GM23338 (cell line): Measurements from ENCODE around the gene GRIA4. TPM values are rescaled to one million over a fixed set of nuclear protein-coding genes. Genes with fewer than 3 reads are reported as not detected.

Source experiments
- ATAC-seq: fragments of 200-7000 bp; cut with Tn5 transposase; 3 replicates; pipeline ENCODE4 v1.9.1; 2020
- DNase-seq: peaks from one replicate; pipeline ENCODE4 v3.0.0-alpha.2; 2015; ENCODE audit warnings: low spot score
- H2AFZ ChIP-seq: fragments of 200-600 bp; sonication (generic); 2 replicates; pipeline ENCODE4 v1.8.0; 2016; ENCODE audit warnings: antibody characterized with exemption, mild to moderate bottlenecking, moderate library complexity
- H3F3A ChIP-seq: fragments of 200-600 bp; sonication (generic); replicated peaks from 2 replicates; pipeline ENCODE4 v1.8.0; 2017; ENCODE audit warnings: antibody characterized with exemption, mixed run types, low read depth
- H3K27ac ChIP-seq: fragments of 200-600 bp; sonication (generic); 2 replicates; pipeline ENCODE4 v1.6.1; 2016; ENCODE audit warnings: low read depth
- H3K27me3 ChIP-seq: fragments of 200-600 bp; sonication (generic); 2 replicates; pipeline ENCODE4 v1.8.0; 2016; ENCODE audit warnings: mild to moderate bottlenecking, mixed run types, moderate library complexity; ENCODE audit not compliant: insufficient read depth
- H3K36me3 ChIP-seq: fragments of 200-600 bp; sonication (generic); 2 replicates; pipeline ENCODE4 v1.8.0; 2016; ENCODE audit warnings: mild to moderate bottlenecking; ENCODE audit not compliant: insufficient read depth
- H3K4me1 ChIP-seq: fragments of 200-600 bp; sonication (generic); 2 replicates; pipeline ENCODE4 v1.8.0; 2016; ENCODE audit warnings: mild to moderate bottlenecking, moderate library complexity; ENCODE audit not compliant: insufficient read depth
- H3K4me2 ChIP-seq: fragments of 200-600 bp; sonication (generic); 2 replicates; pipeline ENCODE4 v1.7.1; 2017; ENCODE audit warnings: mixed run types
- H3K4me3 ChIP-seq: fragments of 200-600 bp; sonication (generic); 2 replicates; pipeline ENCODE4 v1.6.1; 2016; ENCODE audit warnings: mixed run types
- H3K79me2 ChIP-seq: fragments of 200-600 bp; sonication (generic); replicated peaks from 2 replicates; pipeline ENCODE4 v1.8.0; 2017; ENCODE audit warnings: mild to moderate bottlenecking; ENCODE audit not compliant: insufficient read depth
- H3K9me2 ChIP-seq: fragments of 200-600 bp; sonication (generic); 2 replicates; pipeline ENCODE4 v1.8.0; 2017; ENCODE audit not compliant: insufficient read depth
- H4K20me1 ChIP-seq: fragments of 200-600 bp; sonication (generic); replicated peaks from 2 replicates; pipeline ENCODE4 v1.8.0; 2017; ENCODE audit warnings: mild to moderate bottlenecking; ENCODE audit not compliant: insufficient read depth
- H3K27ac Mint-ChIP-seq: 2 replicates; pipeline ENCODE4 v1.8.0; 2020; ENCODE audit warnings: inconsistent platforms, mild to moderate bottlenecking, moderate library complexity, mixed read lengths
- H3K27me3 Mint-ChIP-seq: 3 replicates; pipeline ENCODE4 v1.8.0; 2022; ENCODE audit warnings: low read depth, mild to moderate bottlenecking, moderate library complexity, mixed read lengths, inconsistent platforms; ENCODE audit not compliant: insufficient read depth, poor library complexity
- H3K36me3 Mint-ChIP-seq: 3 replicates; pipeline ENCODE4 v1.8.0; 2021; ENCODE audit warnings: low read depth, mild to moderate bottlenecking, inconsistent platforms, moderate library complexity, mixed read lengths
- H3K4me1 Mint-ChIP-seq: 3 replicates; pipeline ENCODE4 v1.8.0; 2020; ENCODE audit warnings: mild to moderate bottlenecking, inconsistent platforms, mixed read lengths
- H3K4me3 Mint-ChIP-seq: 3 replicates; pipeline ENCODE4 v1.8.0; 2021; ENCODE audit warnings: moderate library complexity, mild to moderate bottlenecking, inconsistent platforms, mixed read lengths
- H3K9me3 Mint-ChIP-seq: 3 replicates; pipeline ENCODE4 v1.8.0; 2020; ENCODE audit warnings: moderate library complexity, mild to moderate bottlenecking, inconsistent platforms, mixed read lengths
- CREB1 ChIP-seq: fragments of 250-450 bp; sonication (Bioruptor Pico); IDR thresholded peaks from 2 replicates; pipeline ENCODE4 v1.5.0; 2020; ENCODE audit warnings: low read depth, mild to moderate bottlenecking, moderate library complexity
- EZH2 ChIP-seq: fragments of 200-600 bp; sonication (generic); IDR thresholded peaks from one replicate; pipeline ENCODE4 v1.8.0; 2017; ENCODE audit warnings: antibody characterized with exemption, mild to moderate bottlenecking, low read depth; ENCODE audit not compliant: unreplicated experiment
- JUNB ChIP-seq: IDR thresholded peaks from one replicate; pipeline ENCODE4 v1.6.1; 2016; ENCODE audit warnings: antibody characterized with exemption; ENCODE audit not compliant: unreplicated experiment
- NANOG ChIP-seq: IDR thresholded peaks from 2 replicates; pipeline ENCODE4 v1.6.1; 2016; ENCODE audit warnings: antibody characterized with exemption, borderline replicate concordance
- POLR2AphosphoS5 ChIP-seq: IDR thresholded peaks from 2 replicates; pipeline ENCODE4 v1.6.1; 2016; ENCODE audit warnings: antibody characterized with exemption, low read depth
- polyA plus RNA-seq: library from polyadenylated mRNA; unstranded; fragments of >200 nt; fragmentation: Nextera tagmentation; extraction: Ambion mirVana; gene quantifications from 2 replicates; pipeline ENCODE4 v1.2.1, GENCODE V29; 2016
- total RNA-seq: library from RNA; depleted of rRNA; stranded (reverse); fragments of >200 nt; shearing (Covaris generic); gene quantifications from 2 replicates; pipeline ENCODE4 v1.2.3, GENCODE V29; 2014
- TF ChIP-seq, protein P1 (sequence below), 2 experiments: fragments of 200-600 bp in 1 of 2; sonication (generic) in 1 of 2; conservative IDR thresholded peaks; 2 replicates each; pipeline versions ENCODE4 v1.5.1 to v1.6.1; 2016 to 2017; ENCODE audit warnings: antibody characterized with exemption in 2 of 2, low read depth in 2 of 2, mild to moderate bottlenecking in 2 of 2, moderate library complexity in 1 of 2
- TF ChIP-seq, protein P2 (sequence below): IDR thresholded peaks from 2 replicates; pipeline ENCODE4 v1.6.1; 2016; ENCODE audit warnings: antibody characterized with exemption
- TF ChIP-seq, protein P3 (sequence below): IDR thresholded peaks from one replicate; pipeline ENCODE4 v1.6.1; 2018; ENCODE audit warnings: antibody characterized with exemption; ENCODE audit not compliant: unreplicated experiment
- TF ChIP-seq, protein P4 (sequence below): fragments of 250-450 bp; sonication (Bioruptor Pico); IDR thresholded peaks from 2 replicates; pipeline ENCODE4 v1.5.0; 2020; ENCODE audit warnings: mild to moderate bottlenecking, moderate library complexity

The GRIA4 gene
- total and polyA plus RNA-seq, 2 experiments from 2014 or later = 17.8 to 71.1 TPM

DNA sequence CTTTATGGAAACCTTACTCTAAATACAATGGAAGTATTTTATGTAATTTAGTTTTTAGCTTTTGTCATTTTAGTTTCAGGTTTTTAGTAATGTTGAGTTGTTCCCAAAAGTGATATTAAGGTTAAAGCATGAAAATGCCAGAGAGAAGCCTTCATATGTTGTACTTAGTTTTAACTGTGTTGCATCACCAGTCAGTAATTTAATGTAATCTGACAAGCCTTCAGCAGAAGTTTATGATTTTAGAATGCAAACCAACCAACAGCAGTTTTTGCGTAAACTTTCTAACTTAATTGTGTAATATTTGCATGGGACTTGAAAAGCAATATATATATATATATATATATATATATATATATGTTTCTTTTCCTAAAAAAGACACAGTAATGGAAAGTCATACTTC, 301.6 kb downstream of the GRIA4 start:
- Mint-ChIP-seq H3K27ac (no peak overlapping the region), H3K36me3 (no peaks in the 10 kb centered on the region), H3K27me3 (no peaks in the 10 kb centered on the region), H3K4me3 (no peak overlapping the region), H3K4me1 (peaks cover 7% of the 10 kb centered on the region; the same call in 2 of the 3 replicates), H3K9me3 (no peaks in the 10 kb centered on the region)
- H3K4me2 ChIP-seq = no peak overlapping the region
- no peak overlapping the region for H3K4me3 ChIP-seq
- no peaks in the 10 kb centered on the region for H3K79me2 ChIP-seq
- peaks cover 11% of the 10 kb centered on the region for H3K4me1 ChIP-seq
- H3F3A ChIP-seq = no peaks in the 10 kb centered on the region
- H3K27ac ChIP-seq = no peak overlapping the region
- ATAC-seq (no peak), DNase-seq (no peak)
- no peaks in the 10 kb centered on the region for H4K20me1 ChIP-seq
- no peaks in the 10 kb centered on the region for H3K27me3 ChIP-seq
- H3K36me3 ChIP-seq = no peaks in the 10 kb centered on the region
- TF ChIP-seq NANOG (no peak), JUNB (no peak), EZH2 (no peak), POLR2AphosphoS5 (no peak)
- TF ChIP-seq, protein P1, sequence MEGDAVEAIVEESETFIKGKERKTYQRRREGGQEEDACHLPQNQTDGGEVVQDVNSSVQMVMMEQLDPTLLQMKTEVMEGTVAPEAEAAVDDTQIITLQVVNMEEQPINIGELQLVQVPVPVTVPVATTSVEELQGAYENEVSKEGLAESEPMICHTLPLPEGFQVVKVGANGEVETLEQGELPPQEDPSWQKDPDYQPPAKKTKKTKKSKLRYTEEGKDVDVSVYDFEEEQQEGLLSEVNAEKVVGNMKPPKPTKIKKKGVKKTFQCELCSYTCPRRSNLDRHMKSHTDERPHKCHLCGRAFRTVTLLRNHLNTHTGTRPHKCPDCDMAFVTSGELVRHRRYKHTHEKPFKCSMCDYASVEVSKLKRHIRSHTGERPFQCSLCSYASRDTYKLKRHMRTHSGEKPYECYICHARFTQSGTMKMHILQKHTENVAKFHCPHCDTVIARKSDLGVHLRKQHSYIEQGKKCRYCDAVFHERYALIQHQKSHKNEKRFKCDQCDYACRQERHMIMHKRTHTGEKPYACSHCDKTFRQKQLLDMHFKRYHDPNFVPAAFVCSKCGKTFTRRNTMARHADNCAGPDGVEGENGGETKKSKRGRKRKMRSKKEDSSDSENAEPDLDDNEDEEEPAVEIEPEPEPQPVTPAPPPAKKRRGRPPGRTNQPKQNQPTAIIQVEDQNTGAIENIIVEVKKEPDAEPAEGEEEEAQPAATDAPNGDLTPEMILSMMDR (conservative IDR thresholded peaks at IDR 0.05; ENCODE audit: low read depth in 2 of 2) = no peak
- TF ChIP-seq, protein P2, sequence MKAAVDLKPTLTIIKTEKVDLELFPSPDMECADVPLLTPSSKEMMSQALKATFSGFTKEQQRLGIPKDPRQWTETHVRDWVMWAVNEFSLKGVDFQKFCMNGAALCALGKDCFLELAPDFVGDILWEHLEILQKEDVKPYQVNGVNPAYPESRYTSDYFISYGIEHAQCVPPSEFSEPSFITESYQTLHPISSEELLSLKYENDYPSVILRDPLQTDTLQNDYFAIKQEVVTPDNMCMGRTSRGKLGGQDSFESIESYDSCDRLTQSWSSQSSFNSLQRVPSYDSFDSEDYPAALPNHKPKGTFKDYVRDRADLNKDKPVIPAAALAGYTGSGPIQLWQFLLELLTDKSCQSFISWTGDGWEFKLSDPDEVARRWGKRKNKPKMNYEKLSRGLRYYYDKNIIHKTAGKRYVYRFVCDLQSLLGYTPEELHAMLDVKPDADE = no peak
- TF ChIP-seq, protein P3, sequence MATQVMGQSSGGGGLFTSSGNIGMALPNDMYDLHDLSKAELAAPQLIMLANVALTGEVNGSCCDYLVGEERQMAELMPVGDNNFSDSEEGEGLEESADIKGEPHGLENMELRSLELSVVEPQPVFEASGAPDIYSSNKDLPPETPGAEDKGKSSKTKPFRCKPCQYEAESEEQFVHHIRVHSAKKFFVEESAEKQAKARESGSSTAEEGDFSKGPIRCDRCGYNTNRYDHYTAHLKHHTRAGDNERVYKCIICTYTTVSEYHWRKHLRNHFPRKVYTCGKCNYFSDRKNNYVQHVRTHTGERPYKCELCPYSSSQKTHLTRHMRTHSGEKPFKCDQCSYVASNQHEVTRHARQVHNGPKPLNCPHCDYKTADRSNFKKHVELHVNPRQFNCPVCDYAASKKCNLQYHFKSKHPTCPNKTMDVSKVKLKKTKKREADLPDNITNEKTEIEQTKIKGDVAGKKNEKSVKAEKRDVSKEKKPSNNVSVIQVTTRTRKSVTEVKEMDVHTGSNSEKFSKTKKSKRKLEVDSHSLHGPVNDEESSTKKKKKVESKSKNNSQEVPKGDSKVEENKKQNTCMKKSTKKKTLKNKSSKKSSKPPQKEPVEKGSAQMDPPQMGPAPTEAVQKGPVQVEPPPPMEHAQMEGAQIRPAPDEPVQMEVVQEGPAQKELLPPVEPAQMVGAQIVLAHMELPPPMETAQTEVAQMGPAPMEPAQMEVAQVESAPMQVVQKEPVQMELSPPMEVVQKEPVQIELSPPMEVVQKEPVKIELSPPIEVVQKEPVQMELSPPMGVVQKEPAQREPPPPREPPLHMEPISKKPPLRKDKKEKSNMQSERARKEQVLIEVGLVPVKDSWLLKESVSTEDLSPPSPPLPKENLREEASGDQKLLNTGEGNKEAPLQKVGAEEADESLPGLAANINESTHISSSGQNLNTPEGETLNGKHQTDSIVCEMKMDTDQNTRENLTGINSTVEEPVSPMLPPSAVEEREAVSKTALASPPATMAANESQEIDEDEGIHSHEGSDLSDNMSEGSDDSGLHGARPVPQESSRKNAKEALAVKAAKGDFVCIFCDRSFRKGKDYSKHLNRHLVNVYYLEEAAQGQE = no peak
- H2AFZ ChIP-seq = no peak overlapping the region
- H3K9me2 ChIP-seq = no peaks in the 10 kb centered on the region

DNA sequence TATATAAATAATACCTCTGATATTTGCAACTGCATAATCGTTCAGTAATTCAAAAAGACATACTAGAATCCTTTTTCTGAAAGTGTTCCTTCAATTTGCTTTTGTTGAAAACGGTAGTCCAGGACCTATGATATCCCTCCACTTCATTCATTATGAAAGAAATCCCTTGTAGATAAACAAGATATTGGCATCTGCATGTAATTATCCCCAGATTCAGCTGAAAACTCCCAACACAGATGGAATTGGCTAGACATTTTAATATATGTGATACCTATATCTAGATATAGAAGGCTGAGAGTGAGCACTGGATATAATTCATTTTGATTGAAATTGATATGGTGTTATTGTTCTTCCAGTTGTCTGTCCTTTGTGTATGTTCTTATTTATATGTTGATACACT, 302.8 kb downstream of the GRIA4 start:
- Histone ChIP-seq H3K9me2 (no peaks in the 10 kb centered on the region), H3K4me3 (no peak overlapping the region), H3K27ac (no peak overlapping the region), H3K36me3 (no peaks in the 10 kb centered on the region), H3F3A (no peaks in the 10 kb centered on the region), H3K4me2 (no peak overlapping the region), H2AFZ (no peak overlapping the region), H3K27me3 (no peaks in the 10 kb centered on the region), H4K20me1 (no peaks in the 10 kb centered on the region), H3K79me2 (no peaks in the 10 kb centered on the region), H3K4me1 (peaks cover 11% of the 10 kb centered on the region)
- Mint-ChIP-seq H3K4me1 (peaks cover 7% of the 10 kb centered on the region; the same call in 2 of the 3 replicates), H3K4me3 (no peak overlapping the region), H3K27ac (no peak overlapping the region), H3K9me3 (no peaks in the 10 kb centered on the region), H3K27me3 (no peaks in the 10 kb centered on the region), H3K36me3 (no peaks in the 10 kb centered on the region)
- ATAC-seq (no peak), DNase-seq (no peak)
- TF ChIP-seq, protein P4, sequence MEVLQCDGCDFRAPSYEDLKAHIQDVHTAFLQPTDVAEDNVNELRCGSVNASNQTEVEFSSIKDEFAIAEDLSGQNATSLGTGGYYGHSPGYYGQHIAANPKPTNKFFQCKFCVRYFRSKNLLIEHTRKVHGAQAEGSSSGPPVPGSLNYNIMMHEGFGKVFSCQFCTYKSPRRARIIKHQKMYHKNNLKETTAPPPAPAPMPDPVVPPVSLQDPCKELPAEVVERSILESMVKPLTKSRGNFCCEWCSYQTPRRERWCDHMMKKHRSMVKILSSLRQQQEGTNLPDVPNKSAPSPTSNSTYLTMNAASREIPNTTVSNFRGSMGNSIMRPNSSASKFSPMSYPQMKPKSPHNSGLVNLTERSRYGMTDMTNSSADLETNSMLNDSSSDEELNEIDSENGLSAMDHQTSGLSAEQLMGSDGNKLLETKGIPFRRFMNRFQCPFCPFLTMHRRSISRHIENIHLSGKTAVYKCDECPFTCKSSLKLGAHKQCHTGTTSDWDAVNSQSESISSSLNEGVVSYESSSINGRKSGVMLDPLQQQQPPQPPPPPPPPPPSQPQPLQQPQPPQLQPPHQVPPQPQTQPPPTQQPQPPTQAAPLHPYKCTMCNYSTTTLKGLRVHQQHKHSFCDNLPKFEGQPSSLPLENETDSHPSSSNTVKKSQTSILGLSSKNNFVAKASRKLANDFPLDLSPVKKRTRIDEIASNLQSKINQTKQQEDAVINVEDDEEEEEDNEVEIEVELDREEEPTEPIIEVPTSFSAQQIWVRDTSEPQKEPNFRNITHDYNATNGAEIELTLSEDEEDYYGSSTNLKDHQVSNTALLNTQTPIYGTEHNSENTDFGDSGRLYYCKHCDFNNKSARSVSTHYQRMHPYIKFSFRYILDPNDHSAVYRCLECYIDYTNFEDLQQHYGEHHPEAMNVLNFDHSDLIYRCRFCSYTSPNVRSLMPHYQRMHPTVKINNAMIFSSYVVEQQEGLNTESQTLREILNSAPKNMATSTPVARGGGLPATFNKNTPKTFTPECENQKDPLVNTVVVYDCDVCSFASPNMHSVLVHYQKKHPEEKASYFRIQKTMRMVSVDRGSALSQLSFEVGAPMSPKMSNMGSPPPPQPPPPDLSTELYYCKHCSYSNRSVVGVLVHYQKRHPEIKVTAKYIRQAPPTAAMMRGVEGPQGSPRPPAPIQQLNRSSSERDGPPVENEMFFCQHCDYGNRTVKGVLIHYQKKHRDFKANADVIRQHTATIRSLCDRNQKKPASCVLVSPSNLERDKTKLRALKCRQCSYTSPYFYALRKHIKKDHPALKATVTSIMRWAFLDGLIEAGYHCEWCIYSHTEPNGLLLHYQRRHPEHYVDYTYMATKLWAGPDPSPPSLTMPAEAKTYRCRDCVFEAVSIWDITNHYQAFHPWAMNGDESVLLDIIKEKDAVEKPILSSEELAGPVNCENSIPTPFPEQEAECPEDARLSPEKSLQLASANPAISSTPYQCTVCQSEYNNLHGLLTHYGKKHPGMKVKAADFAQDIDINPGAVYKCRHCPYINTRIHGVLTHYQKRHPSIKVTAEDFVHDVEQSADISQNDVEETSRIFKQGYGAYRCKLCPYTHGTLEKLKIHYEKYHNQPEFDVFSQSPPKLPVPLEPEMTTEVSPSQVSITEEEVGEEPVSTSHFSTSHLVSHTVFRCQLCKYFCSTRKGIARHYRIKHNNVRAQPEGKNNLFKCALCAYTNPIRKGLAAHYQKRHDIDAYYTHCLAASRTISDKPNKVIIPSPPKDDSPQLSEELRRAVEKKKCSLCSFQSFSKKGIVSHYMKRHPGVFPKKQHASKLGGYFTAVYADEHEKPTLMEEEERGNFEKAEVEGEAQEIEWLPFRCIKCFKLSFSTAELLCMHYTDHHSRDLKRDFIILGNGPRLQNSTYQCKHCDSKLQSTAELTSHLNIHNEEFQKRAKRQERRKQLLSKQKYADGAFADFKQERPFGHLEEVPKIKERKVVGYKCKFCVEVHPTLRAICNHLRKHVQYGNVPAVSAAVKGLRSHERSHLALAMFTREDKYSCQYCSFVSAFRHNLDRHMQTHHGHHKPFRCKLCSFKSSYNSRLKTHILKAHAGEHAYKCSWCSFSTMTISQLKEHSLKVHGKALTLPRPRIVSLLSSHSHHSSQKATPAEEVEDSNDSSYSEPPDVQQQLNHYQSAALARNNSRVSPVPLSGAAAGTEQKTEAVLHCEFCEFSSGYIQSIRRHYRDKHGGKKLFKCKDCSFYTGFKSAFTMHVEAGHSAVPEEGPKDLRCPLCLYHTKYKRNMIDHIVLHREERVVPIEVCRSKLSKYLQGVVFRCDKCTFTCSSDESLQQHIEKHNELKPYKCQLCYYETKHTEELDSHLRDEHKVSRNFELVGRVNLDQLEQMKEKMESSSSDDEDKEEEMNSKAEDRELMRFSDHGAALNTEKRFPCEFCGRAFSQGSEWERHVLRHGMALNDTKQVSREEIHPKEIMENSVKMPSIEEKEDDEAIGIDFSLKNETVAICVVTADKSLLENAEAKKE = no peak
- no peak for TF ChIP-seq CREB1 (CRISPR knock-in tag)
- no peak for TF ChIP-seq NANOG
